ENCODE measurements around the gene C3orf70.

Gene C3orf70

GRCh38 chr3:185152410-185153170 is at the start of gene C3orf70:
Gene C3orf70, minus strand, starts transcription at chr3:185153060. Its CDS starts 237 bp downstream, at chr3:185152823.
- H3K4me3 ChIP-seq (ENCODE audit: low read depth, low read length), result peak within 1 kb of the TSS; percentile 54
- no peak for TF ChIP-seq CTCF (conservative IDR thresholded peaks at IDR 0.05; ENCODE audit: low read depth, low read length)
- peak; percentile 47 for DNase-seq (ENCODE audit: low read depth)

- no peak overlapping the region for H3K4me3 ChIP-seq (ENCODE audit: low read depth, low read length)
- DNase-seq (ENCODE audit: low read depth), result peak; percentile 71
- TF ChIP-seq CTCF (conservative IDR thresholded peaks at IDR 0.05; ENCODE audit: low read depth, low read length), result no peak
These were observed 47.8 kb upstream of the C3orf70 start for GRCh38 chr3:185200639-185201038.

DNA sequence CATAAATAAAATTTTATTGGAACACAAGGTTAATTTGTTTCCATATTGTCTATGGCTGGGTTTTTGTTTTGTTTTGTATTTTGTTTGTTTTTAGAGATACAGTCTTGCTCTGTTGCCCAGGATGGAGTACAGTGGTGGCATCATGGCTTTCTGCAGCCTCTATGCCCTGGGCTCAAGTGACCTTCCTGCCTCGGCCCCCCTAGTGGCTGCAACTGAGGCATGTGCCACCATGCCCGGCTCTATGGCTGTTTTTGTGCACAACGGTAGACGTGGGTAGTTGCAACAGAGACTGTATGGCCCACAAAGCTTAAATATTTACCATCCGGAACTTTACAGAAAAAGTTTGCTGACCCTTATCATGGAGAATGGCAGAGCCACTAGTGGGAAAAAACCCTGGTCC is 46.8 kb upstream of the C3orf70 start:
- H3K4me3 ChIP-seq (ENCODE audit: low read depth, low read length), result no peak overlapping the region
- no peak for TF ChIP-seq CTCF (conservative IDR thresholded peaks at IDR 0.05; ENCODE audit: low read depth, low read length)

GRCh38 chr3:185199206-185199605 is 46.3 kb upstream of the C3orf70 start:
- no peak for TF ChIP-seq CTCF (conservative IDR thresholded peaks at IDR 0.05; ENCODE audit: low read depth, low read length)
- DNase-seq (ENCODE audit: low read depth), result no peak
- no peak overlapping the region for H3K4me3 ChIP-seq (ENCODE audit: low read depth, low read length)

More for the DNA sequence above, 46.8 kb upstream of the C3orf70 start:
- no peak for DNase-seq (ENCODE audit: low read depth)

- H3K4me3 ChIP-seq (ENCODE audit: low read depth, low read length), result no peak overlapping the region
- no peak for TF ChIP-seq CTCF (conservative IDR thresholded peaks at IDR 0.05; ENCODE audit: low read depth, low read length)
- no peak for DNase-seq (ENCODE audit: low read depth)
These were observed 44.2 kb upstream of the C3orf70 start for GRCh38 chr3:185197068-185197467.

GRCh38 chr3:185195652-185196051 is 42.8 kb upstream of the C3orf70 start:
- DNase-seq (ENCODE audit: low read depth), result no peak
- H3K4me3 ChIP-seq (ENCODE audit: low read depth, low read length), result no peak overlapping the region
- TF ChIP-seq CTCF (conservative IDR thresholded peaks at IDR 0.05; ENCODE audit: low read depth, low read length), result no peak

DNA sequence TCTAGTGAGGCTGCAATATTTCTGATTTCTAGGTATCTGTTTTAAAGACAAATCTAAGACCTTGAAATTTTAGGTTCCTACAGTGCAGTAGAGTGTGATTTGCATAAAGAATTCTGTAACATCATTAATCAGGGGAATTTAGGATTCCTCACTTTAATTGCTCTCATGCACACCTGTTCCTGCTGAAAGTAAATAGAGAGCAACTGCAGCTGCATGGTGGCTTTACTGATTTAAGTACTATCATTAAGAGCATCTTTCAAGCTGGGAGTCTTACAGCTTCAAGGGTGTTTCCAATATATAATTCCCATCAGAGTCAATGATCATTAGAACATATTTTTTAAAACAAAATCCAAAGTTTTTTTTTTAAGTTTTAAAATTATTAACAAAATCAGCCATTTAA is 36.0 kb upstream of the C3orf70 start:
- DNase-seq (ENCODE audit: low read depth), result no peak
- no peak for TF ChIP-seq CTCF (conservative IDR thresholded peaks at IDR 0.05; ENCODE audit: low read depth, low read length)

More for the DNA sequence above, 36.0 kb upstream of the C3orf70 start:
- no peak overlapping the region for H3K4me3 ChIP-seq (ENCODE audit: low read depth, low read length)

Data from choroid plexus epithelial cell (primary cell).